Duodenal mucosa (tissue), 2 donors: ENCODE results near the gene USP3.

ENCODE experiments used
- H3K27ac ChIP-seq: one replicate; pipeline ENCODE4 v1.7.0; 2013; ENCODE audit warnings: low read depth, low read length
- H3K27me3 ChIP-seq, 2 donors: one replicate each; pipeline ENCODE4 v1.7.0; 2013; ENCODE audit warnings: low read length in 2 of 2, control low read depth in 1 of 2; ENCODE audit not compliant: insufficient read depth in 2 of 2, control insufficient read depth in 1 of 2
- H3K36me3 ChIP-seq, 2 donors: one replicate each; pipeline ENCODE4 v1.7.0; 2013; ENCODE audit warnings: low read length in 2 of 2, control low read depth in 1 of 2; ENCODE audit not compliant: insufficient read depth in 2 of 2, control insufficient read depth in 1 of 2
- H3K4me1 ChIP-seq, 2 donors: one replicate each; pipeline ENCODE4 v1.7.0; 2013; ENCODE audit warnings: low read length in 2 of 2, control low read depth in 1 of 2; ENCODE audit not compliant: insufficient read depth in 2 of 2, control insufficient read depth in 1 of 2
- H3K4me3 ChIP-seq, 2 donors: one replicate each; pipeline ENCODE4 v1.7.0; 2013; ENCODE audit warnings: low read length in 2 of 2, low read depth in 1 of 2
- H3K9ac ChIP-seq, 2 donors: one replicate each; pipeline ENCODE4 v1.7.0; 2013; ENCODE audit warnings: low read length in 2 of 2, low read depth in 1 of 2
- H3K9me3 ChIP-seq, 2 donors: one replicate each; pipeline ENCODE4 v1.7.0; 2013; ENCODE audit warnings: low read length in 2 of 2, control low read depth in 1 of 2; ENCODE audit not compliant: control insufficient read depth in 1 of 2

Gene USP3, protein sequence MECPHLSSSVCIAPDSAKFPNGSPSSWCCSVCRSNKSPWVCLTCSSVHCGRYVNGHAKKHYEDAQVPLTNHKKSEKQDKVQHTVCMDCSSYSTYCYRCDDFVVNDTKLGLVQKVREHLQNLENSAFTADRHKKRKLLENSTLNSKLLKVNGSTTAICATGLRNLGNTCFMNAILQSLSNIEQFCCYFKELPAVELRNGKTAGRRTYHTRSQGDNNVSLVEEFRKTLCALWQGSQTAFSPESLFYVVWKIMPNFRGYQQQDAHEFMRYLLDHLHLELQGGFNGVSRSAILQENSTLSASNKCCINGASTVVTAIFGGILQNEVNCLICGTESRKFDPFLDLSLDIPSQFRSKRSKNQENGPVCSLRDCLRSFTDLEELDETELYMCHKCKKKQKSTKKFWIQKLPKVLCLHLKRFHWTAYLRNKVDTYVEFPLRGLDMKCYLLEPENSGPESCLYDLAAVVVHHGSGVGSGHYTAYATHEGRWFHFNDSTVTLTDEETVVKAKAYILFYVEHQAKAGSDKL

GRCh38 chr15:63504247-63504978 lies at the start of gene USP3:
TSS of gene USP3 (plus strand) at chr15:63504593. CDS start at chr15:63504740, 147 bp downstream.
- Histone ChIP-seq H3K4me3 (peak within 1 kb of the TSS; percentile 86 to 92), H3K9ac (peak within 1 kb of the TSS; percentile 95 to 98), H3K36me3 (no peaks in the 10 kb centered on the region), H3K9me3 (no peaks in the 10 kb centered on the region), H3K4me1 (peaks cover 64 to 78% of the 10 kb centered on the region in 2 donors), H3K27me3 (no peaks in the 10 kb centered on the region), H3K27ac (peak within 1 kb of the TSS; percentile 99)

GRCh38 chr15:63456258-63456657 lies 48.1 kb upstream of the USP3 start:
- no peak overlapping the region for H3K27ac ChIP-seq
- no peak overlapping the region for H3K4me3 ChIP-seq
- no peaks in the 10 kb centered on the region for H3K9me3 ChIP-seq
- peaks cover 13 to 14% of the 10 kb centered on the region in 2 donors for H3K4me1 ChIP-seq
- H3K36me3 ChIP-seq, result no peaks in the 10 kb centered on the region
- no peaks in the 10 kb centered on the region for H3K27me3 ChIP-seq
- no peak overlapping the region for H3K9ac ChIP-seq

DNA sequence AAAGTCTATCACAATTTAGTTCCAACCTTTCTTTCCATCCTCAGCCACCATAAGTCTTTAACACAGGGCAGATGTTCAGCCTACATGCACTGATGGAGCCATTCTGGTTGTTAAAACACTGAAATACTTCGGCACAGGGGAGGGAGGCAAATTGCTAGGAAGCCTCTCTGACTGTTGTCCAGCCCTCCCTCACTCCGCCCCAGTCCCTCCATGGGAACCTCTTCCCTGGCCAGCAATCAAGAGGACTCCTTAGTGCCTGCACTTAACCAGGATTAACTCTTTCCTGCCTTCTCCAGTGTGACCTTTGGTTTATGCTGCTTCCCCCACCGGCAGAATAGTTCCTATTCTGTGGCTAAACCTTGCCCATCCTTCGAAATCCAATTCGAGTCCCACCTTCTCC lies 47.0 kb upstream of the USP3 start:
- no peak overlapping the region for H3K4me3 ChIP-seq
- H3K9me3 ChIP-seq, result no peaks in the 10 kb centered on the region
- no peaks in the 10 kb centered on the region for H3K36me3 ChIP-seq
- H3K27me3 ChIP-seq, result no peaks in the 10 kb centered on the region
- H3K4me1 ChIP-seq, result peaks cover 16% of the 10 kb centered on the region in 2 donors
- H3K27ac ChIP-seq, result no peak overlapping the region
- H3K9ac ChIP-seq, result no peak overlapping the region

DNA sequence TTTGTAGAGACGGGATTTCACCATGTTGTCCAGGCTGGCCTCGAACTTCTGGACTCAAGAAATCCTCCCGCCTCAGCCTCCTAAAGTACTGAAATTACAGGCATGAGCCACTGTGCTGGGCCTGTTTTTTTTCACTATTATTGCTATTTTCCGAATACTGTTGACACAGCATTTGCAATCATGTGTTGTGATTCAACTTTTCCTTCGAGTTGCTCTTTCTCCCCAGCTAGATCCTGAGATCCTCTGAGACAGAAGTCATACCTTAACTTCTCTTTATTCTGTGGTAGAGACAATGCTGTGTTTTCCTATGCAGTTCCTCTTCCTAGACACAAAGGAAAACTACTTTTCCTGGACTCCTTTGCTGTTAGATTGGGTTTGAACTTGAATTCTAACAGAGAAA lies 46.4 kb upstream of the USP3 start:
- Histone ChIP-seq H3K27ac (no peak overlapping the region), H3K9me3 (no peaks in the 10 kb centered on the region), H3K36me3 (no peaks in the 10 kb centered on the region), H3K4me3 (no peak overlapping the region), H3K9ac (no peak overlapping the region), H3K27me3 (no peaks in the 10 kb centered on the region), H3K4me1 (peaks cover 22 to 23% of the 10 kb centered on the region in 2 donors)

- no peaks in the 10 kb centered on the region for H3K27me3 ChIP-seq
- H3K9me3 ChIP-seq, result no peaks in the 10 kb centered on the region
- peaks cover 31% of the 10 kb centered on the region in 2 donors for H3K4me1 ChIP-seq
- no peak overlapping the region for H3K4me3 ChIP-seq
- no peak overlapping the region for H3K9ac ChIP-seq
- H3K27ac ChIP-seq, result no peak overlapping the region
- H3K36me3 ChIP-seq, result no peaks in the 10 kb centered on the region
Observed at GRCh38 chr15:63458794-63459395, 45.5 kb upstream of the USP3 start.

DNA sequence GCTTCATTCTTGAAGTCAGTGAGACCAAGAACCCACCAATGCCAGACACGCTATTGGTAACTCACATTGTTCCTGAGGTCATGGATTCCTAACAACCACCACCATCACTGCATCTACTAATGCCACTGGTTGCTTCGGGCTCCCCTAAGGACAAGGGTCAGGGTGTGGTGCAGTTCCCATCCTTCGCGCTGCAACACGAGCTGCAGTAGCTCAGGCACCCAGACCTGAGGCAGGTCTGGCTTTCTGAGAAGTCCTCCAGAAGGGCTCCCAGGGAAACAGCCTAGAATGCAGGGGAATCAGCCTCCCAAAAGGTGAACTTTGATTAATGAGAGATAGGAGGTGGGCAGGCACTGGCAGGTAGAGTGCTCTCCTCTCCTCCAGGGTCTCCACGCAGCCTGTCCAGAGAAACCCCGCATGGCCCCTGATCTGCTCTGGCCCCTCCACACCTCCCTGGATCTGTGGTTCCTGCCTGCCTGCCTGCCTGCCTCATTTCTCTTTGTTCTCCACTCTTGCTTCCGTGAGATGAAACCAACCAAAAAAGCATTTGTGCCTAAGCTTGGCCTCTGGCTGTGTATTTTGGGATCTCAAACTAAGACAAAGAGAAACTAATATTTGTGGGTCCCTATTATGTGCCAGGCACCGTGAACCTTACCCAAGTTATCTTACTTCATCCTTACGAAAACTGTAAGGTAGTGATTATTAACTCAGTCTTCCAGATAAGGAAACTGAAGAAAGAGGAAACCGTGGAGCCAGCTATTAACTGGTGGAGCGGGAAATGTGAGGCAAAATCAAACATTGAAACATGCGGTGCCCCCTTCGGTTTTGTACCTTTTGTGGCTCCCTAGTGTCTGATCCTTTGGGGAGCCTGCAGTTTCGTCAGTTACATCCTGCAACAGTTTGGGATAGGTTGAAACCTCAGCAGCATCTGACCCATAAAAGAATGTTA lies 43.9 kb upstream of the USP3 start:
- H3K9me3 ChIP-seq, result no peaks in the 10 kb centered on the region
- H3K27me3 ChIP-seq, result no peaks in the 10 kb centered on the region
- H3K4me1 ChIP-seq, result peaks cover 37 to 45% of the 10 kb centered on the region in 2 donors
- no peaks in the 10 kb centered on the region for H3K36me3 ChIP-seq
- H3K4me3 ChIP-seq, result peak overlapping the region; percentile 20 to 38
- H3K27ac ChIP-seq, result peak overlapping the region; percentile 45
- H3K9ac ChIP-seq, result peak overlapping the region; percentile 48 to 55

DNA sequence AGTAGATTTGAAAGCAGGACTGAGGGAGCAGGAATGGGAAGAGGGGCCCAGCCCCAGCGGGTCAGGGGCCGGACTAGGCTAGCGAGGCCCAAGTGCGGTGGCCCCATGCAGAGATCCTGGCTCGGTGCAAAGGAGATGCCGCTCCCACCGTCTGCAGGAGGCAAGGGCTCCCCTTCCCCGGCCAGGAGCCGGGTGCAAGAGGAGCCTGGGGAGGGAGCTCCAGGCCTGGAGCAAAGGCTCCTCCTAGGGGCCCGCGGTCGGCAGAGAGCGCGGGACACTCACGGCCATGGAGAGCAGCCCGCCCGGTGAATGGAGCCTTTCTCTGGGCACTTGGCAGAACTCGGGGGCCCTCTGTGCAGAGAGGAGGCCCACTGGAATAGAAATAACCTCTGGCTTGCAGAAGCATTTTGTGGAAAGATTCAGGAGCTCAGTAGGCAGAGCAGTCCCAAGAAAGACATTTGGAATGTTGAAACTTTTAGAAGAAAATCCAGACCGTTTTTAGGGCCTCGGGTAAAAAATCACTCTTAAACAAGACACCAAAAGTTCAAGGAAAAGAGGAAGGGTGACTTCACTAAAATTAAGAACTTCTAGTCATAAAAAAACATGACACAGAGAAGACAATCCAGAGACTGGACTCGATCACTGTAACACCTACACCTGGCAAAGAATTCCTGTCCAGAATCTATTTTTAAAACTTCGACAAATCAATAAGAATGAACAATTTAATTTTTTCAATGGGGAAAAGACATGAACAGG lies 43.0 kb upstream of the USP3 start:
- Histone ChIP-seq H3K36me3 (no peaks in the 10 kb centered on the region), H3K4me3 (peak overlapping the region; percentile 20 to 38), H3K27me3 (no peaks in the 10 kb centered on the region), H3K9ac (peak overlapping the region in 1 of 2 donors; percentile 55), H3K9me3 (no peaks in the 10 kb centered on the region), H3K4me1 (peaks cover 40 to 51% of the 10 kb centered on the region in 2 donors), H3K27ac (peak overlapping the region; percentile 45)

- Histone ChIP-seq H3K36me3 (no peaks in the 10 kb centered on the region), H3K4me1 (peaks cover 46 to 58% of the 10 kb centered on the region in 2 donors), H3K9me3 (no peaks in the 10 kb centered on the region), H3K9ac (peak overlapping the region; percentile 34 to 35), H3K27ac (no peak overlapping the region), H3K4me3 (peak overlapping the region in 1 of 2 donors; percentile 20), H3K27me3 (no peaks in the 10 kb centered on the region)
Observed at GRCh38 chr15:63462088-63462487, 42.3 kb upstream of the USP3 start.

- Histone ChIP-seq H3K4me1 (peaks cover 46 to 58% of the 10 kb centered on the region in 2 donors), H3K27ac (no peak overlapping the region), H3K27me3 (no peaks in the 10 kb centered on the region), H3K9ac (peak overlapping the region in 1 of 2 donors; percentile 34), H3K36me3 (no peaks in the 10 kb centered on the region), H3K9me3 (no peaks in the 10 kb centered on the region), H3K4me3 (no peak overlapping the region)
Observed at GRCh38 chr15:63463036-63463435, 41.4 kb upstream of the USP3 start.
